WTC11 (cell line): ENCODE data around the gene FAM76B. TPM values are rescaled to one million over a fixed set of nuclear protein-coding genes. Genes with fewer than 3 reads are reported as not detected.

Source experiments
- ATAC-seq: fragments of 200-7000 bp; cut with Tn5 transposase; 2 replicates; pipeline ENCODE4 v1.10.0; 2021; ENCODE audit warnings: mild to moderate bottlenecking, moderate library complexity
- CTCF ChIA-PET: fragments of 300-600 bp; sonication (Branson Sonifier 250); formaldehyde crosslinking; loops from one replicate; lab custom pipeline; 2021; ENCODE audit warnings: antibody characterized with exemption; lab: Charles Lee
- POLR2A ChIA-PET: fragments of 350-600 bp; sonication (Branson Sonifier 250); formaldehyde crosslinking; loops from one replicate; lab custom pipeline; 2021; ENCODE audit warnings: antibody characterized with exemption; lab: Charles Lee
- DNase-seq: peaks from one replicate; pipeline ENCODE4 v3.0.0; 2021; ENCODE audit warnings: low spot score
- H3K27ac Mint-ChIP-seq: 2 replicates; pipeline ENCODE4 v1.8.0; 2021; ENCODE audit warnings: mixed read lengths
- H3K27me3 Mint-ChIP-seq: 2 replicates; pipeline ENCODE4 v1.8.0; 2021; ENCODE audit warnings: low read depth, mild to moderate bottlenecking, moderate library complexity, mixed read lengths
- H3K36me3 Mint-ChIP-seq: 2 replicates; pipeline ENCODE4 v1.8.0; 2021; ENCODE audit warnings: mixed read lengths
- H3K4me1 Mint-ChIP-seq: 2 replicates; pipeline ENCODE4 v1.8.0; 2022; ENCODE audit warnings: mixed read lengths
- H3K4me3 Mint-ChIP-seq: 2 replicates; pipeline ENCODE4 v1.8.0; 2021; ENCODE audit warnings: mild to moderate bottlenecking, moderate library complexity, mixed read lengths
- H3K9me3 Mint-ChIP-seq: 2 replicates; pipeline ENCODE4 v1.8.0; 2021; ENCODE audit warnings: mixed read lengths
- CREM ChIP-seq: sonication (generic); formaldehyde crosslinking; IDR thresholded peaks from 2 replicates; pipeline ENCODE4 v1.8.1; 2022; ENCODE audit warnings: mild to moderate bottlenecking, missing genetic modification reagents, moderate library complexity
- GRHL2 ChIP-seq: fragments of 250-450 bp; sonication (Bioruptor Pico); IDR thresholded peaks from 2 replicates; pipeline ENCODE4 v1.8.0; 2022; ENCODE audit warnings: mild to moderate bottlenecking, moderate library complexity; ENCODE audit not compliant: insufficient replicate concordance, severe bottlenecking
- KAT7 ChIP-seq: sonication (generic); formaldehyde crosslinking; IDR thresholded peaks from 2 replicates; pipeline ENCODE4 v1.8.1; 2023; ENCODE audit warnings: missing genetic modification reagents, mild to moderate bottlenecking, borderline replicate concordance
- MYBL2 ChIP-seq: sonication (generic); formaldehyde crosslinking; IDR thresholded peaks from 2 replicates; pipeline ENCODE4 v1.8.1; 2023; ENCODE audit warnings: mild to moderate bottlenecking, moderate library complexity, missing genetic modification reagents
- NR1H2 ChIP-seq: sonication (generic); formaldehyde crosslinking; IDR thresholded peaks from 2 replicates; pipeline ENCODE4 v1.9.0; 2021; ENCODE audit warnings: mild to moderate bottlenecking, moderate library complexity, missing genetic modification reagents
- NR3C1 ChIP-seq: sonication (generic); formaldehyde crosslinking; conservative IDR thresholded peaks from 2 replicates; pipeline ENCODE4 v1.8.1; 2023; ENCODE audit warnings: low read depth, mild to moderate bottlenecking, missing genetic modification reagents
- OVOL2 ChIP-seq: fragments of 250-450 bp; sonication (Bioruptor Pico); IDR thresholded peaks from 2 replicates; pipeline ENCODE4 v1.9.0; 2021; ENCODE audit warnings: mild to moderate bottlenecking, borderline replicate concordance
- SMAD4 ChIP-seq: sonication (generic); formaldehyde crosslinking; IDR thresholded peaks from 2 replicates; pipeline ENCODE4 v1.8.0; 2022; ENCODE audit warnings: mild to moderate bottlenecking, missing genetic modification reagents
- SOX15 ChIP-seq: fragments of 250-450 bp; sonication (Bioruptor Pico); IDR thresholded peaks from 2 replicates; pipeline ENCODE4 v1.9.0; 2021; ENCODE audit warnings: mild to moderate bottlenecking
- ZNF416 ChIP-seq: fragments of 250-450 bp; sonication (Bioruptor Pico); IDR thresholded peaks from 2 replicates; pipeline ENCODE4 v1.9.0; 2021; ENCODE audit warnings: mild to moderate bottlenecking, inconsistent platforms
- ZNF423 ChIP-seq: fragments of 250-450 bp; sonication (Bioruptor Pico); IDR thresholded peaks from 2 replicates; pipeline ENCODE4 v2.1.2; 2022; ENCODE audit warnings: mild to moderate bottlenecking, moderate library complexity
- total RNA-seq: library from RNA; stranded (reverse); gene quantifications from 3 replicates; pipeline ENCODE4 v1.2.3, GENCODE V29; 2021
- TF ChIP-seq, protein P1 (sequence below): sonication (generic); formaldehyde crosslinking; IDR thresholded peaks from 2 replicates; pipeline ENCODE4 v1.8.1; 2023; ENCODE audit warnings: mild to moderate bottlenecking, missing genetic modification reagents, moderate library complexity
- TF ChIP-seq, protein P2 (sequence below): sonication (generic); formaldehyde crosslinking; IDR thresholded peaks from 2 replicates; pipeline ENCODE4 v1.8.1; 2023; ENCODE audit warnings: mild to moderate bottlenecking, missing genetic modification reagents, moderate library complexity
- TF ChIP-seq, protein P3 (sequence below): sonication (generic); formaldehyde crosslinking; IDR thresholded peaks from 2 replicates; pipeline ENCODE4 v1.8.0; 2022; ENCODE audit warnings: missing genetic modification reagents
- TF ChIP-seq, protein P4 (sequence below): fragments of 200-600 bp; IDR thresholded peaks from 2 replicates; pipeline ENCODE4 v1.8.0; 2022; ENCODE audit warnings: antibody characterized with exemption
- TF ChIP-seq, protein P5 (sequence below): sonication (generic); formaldehyde crosslinking; IDR thresholded peaks from 2 replicates; pipeline ENCODE4 v1.8.0; 2023; ENCODE audit warnings: mild to moderate bottlenecking, missing genetic modification reagents
- TF ChIP-seq, protein P6 (sequence below): fragments of 250-450 bp; sonication (Bioruptor Pico); IDR thresholded peaks from 2 replicates; pipeline ENCODE4 v1.9.0; 2021; ENCODE audit warnings: moderate library complexity, mild to moderate bottlenecking, inconsistent platforms, borderline replicate concordance

Gene FAM76B
- total RNA-seq, 1 experiment from 2014 or later: 30.0 TPM

DNA sequence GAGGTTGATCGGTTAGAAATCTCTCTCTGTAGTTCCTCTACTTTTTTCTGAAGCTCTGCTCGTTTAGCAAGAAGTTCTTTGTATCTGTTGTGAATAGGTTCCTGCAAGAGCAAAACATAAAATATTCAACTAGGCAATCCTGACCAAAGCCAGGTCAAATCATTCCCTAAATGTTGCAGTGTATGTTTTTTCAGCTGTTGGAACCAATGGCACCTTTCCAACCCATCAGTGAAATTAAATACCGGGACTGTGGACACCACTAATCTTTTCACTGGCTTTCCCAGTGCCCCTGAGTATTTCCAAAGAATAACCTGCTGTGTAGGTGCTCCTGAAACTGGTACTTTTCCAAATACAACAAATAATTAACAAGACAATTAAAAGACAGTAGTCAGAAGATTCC, 45.8 kb upstream of the FAM76B start (continued):
- TF ChIP-seq, protein P1, sequence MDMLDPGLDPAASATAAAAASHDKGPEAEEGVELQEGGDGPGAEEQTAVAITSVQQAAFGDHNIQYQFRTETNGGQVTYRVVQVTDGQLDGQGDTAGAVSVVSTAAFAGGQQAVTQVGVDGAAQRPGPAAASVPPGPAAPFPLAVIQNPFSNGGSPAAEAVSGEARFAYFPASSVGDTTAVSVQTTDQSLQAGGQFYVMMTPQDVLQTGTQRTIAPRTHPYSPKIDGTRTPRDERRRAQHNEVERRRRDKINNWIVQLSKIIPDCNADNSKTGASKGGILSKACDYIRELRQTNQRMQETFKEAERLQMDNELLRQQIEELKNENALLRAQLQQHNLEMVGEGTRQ (CRISPR knock-in tag): no peak
- TF ChIP-seq ZNF423 (CRISPR knock-in tag): no peak
- no peak for TF ChIP-seq KAT7 (CRISPR knock-in tag)
- TF ChIP-seq, protein P2, sequence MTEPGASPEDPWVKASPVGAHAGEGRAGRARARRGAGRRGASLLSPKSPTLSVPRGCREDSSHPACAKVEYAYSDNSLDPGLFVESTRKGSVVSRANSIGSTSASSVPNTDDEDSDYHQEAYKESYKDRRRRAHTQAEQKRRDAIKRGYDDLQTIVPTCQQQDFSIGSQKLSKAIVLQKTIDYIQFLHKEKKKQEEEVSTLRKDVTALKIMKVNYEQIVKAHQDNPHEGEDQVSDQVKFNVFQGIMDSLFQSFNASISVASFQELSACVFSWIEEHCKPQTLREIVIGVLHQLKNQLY: no peak
- TF ChIP-seq, protein P3, sequence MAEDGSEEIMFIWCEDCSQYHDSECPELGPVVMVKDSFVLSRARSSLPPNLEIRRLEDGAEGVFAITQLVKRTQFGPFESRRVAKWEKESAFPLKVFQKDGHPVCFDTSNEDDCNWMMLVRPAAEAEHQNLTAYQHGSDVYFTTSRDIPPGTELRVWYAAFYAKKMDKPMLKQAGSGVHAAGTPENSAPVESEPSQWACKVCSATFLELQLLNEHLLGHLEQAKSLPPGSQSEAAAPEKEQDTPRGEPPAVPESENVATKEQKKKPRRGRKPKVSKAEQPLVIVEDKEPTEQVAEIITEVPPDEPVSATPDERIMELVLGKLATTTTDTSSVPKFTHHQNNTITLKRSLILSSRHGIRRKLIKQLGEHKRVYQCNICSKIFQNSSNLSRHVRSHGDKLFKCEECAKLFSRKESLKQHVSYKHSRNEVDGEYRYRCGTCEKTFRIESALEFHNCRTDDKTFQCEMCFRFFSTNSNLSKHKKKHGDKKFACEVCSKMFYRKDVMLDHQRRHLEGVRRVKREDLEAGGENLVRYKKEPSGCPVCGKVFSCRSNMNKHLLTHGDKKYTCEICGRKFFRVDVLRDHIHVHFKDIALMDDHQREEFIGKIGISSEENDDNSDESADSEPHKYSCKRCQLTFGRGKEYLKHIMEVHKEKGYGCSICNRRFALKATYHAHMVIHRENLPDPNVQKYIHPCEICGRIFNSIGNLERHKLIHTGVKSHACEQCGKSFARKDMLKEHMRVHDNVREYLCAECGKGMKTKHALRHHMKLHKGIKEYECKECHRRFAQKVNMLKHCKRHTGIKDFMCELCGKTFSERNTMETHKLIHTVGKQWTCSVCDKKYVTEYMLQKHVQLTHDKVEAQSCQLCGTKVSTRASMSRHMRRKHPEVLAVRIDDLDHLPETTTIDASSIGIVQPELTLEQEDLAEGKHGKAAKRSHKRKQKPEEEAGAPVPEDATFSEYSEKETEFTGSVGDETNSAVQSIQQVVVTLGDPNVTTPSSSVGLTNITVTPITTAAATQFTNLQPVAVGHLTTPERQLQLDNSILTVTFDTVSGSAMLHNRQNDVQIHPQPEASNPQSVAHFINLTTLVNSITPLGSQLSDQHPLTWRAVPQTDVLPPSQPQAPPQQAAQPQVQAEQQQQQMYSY (CRISPR knock-in tag): no peak

DNA sequence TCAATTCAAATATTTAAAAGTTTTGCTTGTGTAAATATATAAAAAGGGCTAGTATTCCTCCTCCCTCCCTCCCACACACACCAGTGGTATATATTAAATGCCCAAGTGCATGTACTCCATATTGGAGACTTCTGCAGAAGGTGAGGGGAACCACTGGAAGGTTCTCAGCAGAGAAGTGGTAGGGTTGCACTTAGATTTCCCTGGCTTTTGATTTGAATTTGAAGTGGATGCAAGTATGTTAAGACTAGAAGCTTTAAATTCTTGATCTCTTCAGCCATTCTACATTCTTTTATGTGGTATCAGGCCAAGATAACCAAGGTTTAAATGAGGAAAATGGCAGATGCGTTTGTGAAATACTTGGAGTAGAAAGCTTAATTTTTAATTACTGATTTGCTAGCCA, 43.8 kb upstream of the FAM76B start:
- Mint-ChIP-seq H3K4me3 (no peak overlapping the region), H3K27me3 (no peaks in the 10 kb centered on the region)
- POLR2A ChIA-PET: no interaction called here
- DNase-seq (no peak), ATAC-seq (no peak)
- TF ChIP-seq GRHL2 (no peak), OVOL2 (CRISPR knock-in tag) (no peak), NR3C1 (no peak), SMAD4 (CRISPR knock-in tag) (no peak), MYBL2 (no peak), CREM (CRISPR knock-in tag) (no peak), SOX15 (no peak), ZNF416 (CRISPR knock-in tag) (no peak), ZNF423 (CRISPR knock-in tag) (no peak), NR1H2 (CRISPR knock-in tag) (no peak)
- TF ChIP-seq, protein P3 (CRISPR knock-in tag): no peak
- TF ChIP-seq, protein P4, sequence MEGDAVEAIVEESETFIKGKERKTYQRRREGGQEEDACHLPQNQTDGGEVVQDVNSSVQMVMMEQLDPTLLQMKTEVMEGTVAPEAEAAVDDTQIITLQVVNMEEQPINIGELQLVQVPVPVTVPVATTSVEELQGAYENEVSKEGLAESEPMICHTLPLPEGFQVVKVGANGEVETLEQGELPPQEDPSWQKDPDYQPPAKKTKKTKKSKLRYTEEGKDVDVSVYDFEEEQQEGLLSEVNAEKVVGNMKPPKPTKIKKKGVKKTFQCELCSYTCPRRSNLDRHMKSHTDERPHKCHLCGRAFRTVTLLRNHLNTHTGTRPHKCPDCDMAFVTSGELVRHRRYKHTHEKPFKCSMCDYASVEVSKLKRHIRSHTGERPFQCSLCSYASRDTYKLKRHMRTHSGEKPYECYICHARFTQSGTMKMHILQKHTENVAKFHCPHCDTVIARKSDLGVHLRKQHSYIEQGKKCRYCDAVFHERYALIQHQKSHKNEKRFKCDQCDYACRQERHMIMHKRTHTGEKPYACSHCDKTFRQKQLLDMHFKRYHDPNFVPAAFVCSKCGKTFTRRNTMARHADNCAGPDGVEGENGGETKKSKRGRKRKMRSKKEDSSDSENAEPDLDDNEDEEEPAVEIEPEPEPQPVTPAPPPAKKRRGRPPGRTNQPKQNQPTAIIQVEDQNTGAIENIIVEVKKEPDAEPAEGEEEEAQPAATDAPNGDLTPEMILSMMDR: no peak
- TF ChIP-seq, protein P5, sequence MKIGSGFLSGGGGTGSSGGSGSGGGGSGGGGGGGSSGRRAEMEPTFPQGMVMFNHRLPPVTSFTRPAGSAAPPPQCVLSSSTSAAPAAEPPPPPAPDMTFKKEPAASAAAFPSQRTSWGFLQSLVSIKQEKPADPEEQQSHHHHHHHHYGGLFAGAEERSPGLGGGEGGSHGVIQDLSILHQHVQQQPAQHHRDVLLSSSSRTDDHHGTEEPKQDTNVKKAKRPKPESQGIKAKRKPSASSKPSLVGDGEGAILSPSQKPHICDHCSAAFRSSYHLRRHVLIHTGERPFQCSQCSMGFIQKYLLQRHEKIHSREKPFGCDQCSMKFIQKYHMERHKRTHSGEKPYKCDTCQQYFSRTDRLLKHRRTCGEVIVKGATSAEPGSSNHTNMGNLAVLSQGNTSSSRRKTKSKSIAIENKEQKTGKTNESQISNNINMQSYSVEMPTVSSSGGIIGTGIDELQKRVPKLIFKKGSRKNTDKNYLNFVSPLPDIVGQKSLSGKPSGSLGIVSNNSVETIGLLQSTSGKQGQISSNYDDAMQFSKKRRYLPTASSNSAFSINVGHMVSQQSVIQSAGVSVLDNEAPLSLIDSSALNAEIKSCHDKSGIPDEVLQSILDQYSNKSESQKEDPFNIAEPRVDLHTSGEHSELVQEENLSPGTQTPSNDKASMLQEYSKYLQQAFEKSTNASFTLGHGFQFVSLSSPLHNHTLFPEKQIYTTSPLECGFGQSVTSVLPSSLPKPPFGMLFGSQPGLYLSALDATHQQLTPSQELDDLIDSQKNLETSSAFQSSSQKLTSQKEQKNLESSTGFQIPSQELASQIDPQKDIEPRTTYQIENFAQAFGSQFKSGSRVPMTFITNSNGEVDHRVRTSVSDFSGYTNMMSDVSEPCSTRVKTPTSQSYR: no peak
- TF ChIP-seq, protein P6, sequence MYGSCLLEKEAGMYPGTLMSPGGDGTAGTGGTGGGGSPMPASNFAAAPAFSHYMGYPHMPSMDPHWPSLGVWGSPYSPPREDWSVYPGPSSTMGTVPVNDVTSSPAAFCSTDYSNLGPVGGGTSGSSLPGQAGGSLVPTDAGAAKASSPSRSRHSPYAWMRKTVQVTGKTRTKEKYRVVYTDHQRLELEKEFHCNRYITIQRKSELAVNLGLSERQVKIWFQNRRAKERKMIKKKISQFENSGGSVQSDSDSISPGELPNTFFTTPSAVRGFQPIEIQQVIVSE (CRISPR knock-in tag): no peak
- TF ChIP-seq, all 79 proteins: peak for 0
- CTCF ChIA-PET: interaction anchor here (1.0 kb wide), 1 partner anchor 16 kb away, joined by 3 read pairs; no protein-coding TSS in a partner anchor
- Mint-ChIP-seq H3K36me3 (peaks cover 54% of the 10 kb centered on the region), H3K4me1 (no peaks in the 10 kb centered on the region), H3K27ac (no peak overlapping the region), H3K9me3 (no peaks in the 10 kb centered on the region)
